Tibial artery (tissue), 4 donors: ENCODE measurements around the gene MT3.

Source experiments
- DNase-seq, 2 donors: peaks; one replicate each; pipeline ENCODE4 v3.0.0-alpha.2; 2019
- H3K27ac ChIP-seq, 2 donors: fragments of 200-600 bp; sonication (generic) in 1 of 2; 1 replicate in 1 of 2; 2 replicates in 1 of 2; pipeline ENCODE4 v1.5.1; 2018 to 2019; ENCODE audit warnings: mild to moderate bottlenecking in 1 of 2
- H3K27me3 ChIP-seq, 2 donors: fragments of 200-600 bp; sonication (generic) in 1 of 2; one replicate each; pipeline versions ENCODE4 v1.5.1 to v1.6.0; 2016 to 2019
- H3K36me3 ChIP-seq, 3 donors: fragments of 200-600 bp; sonication (generic) in 2 of 3; one replicate each; pipeline ENCODE4 v1.5.1; 2016 to 2019; ENCODE audit warnings: mild to moderate bottlenecking in 2 of 3
- H3K4me1 ChIP-seq, 4 donors: fragments of 200-600 bp; sonication (generic) in 2 of 4; 1 replicate in 3 of 4; 2 replicates in 1 of 4; pipeline ENCODE4 v1.5.1; 2016 to 2019
- H3K4me3 ChIP-seq, 2 donors: fragments of 200-600 bp; sonication (generic) in 1 of 2; 1 replicate in 1 of 2; 2 replicates in 1 of 2; pipeline ENCODE4 v1.5.1; 2018 to 2019; ENCODE audit warnings: mild to moderate bottlenecking in 2 of 2
- H3K9me3 ChIP-seq, 3 donors: fragments of 200-600 bp; sonication (generic) in 1 of 3; one replicate each; pipeline ENCODE4 v1.5.1; 2016 to 2019
- intact Hi-C: fragments of 100-400 bp; cut with DNase I; formaldehyde crosslinking; loops from one replicate; pipeline ENCODE4 v1.15.0; 2023; ENCODE audit warnings: low total_unique reads
- TF ChIP-seq, protein P1 (sequence below), 2 experiments: fragments of 200-600 bp in 1 of 2; fragments of 450-650 bp in 1 of 2; IDR thresholded peaks; one replicate each; pipeline ENCODE4 v1.5.1; 2017 to 2019; ENCODE audit warnings: antibody characterized with exemption in 2 of 2, mild to moderate bottlenecking in 1 of 2, moderate library complexity in 1 of 2

The MT3 gene

DNA sequence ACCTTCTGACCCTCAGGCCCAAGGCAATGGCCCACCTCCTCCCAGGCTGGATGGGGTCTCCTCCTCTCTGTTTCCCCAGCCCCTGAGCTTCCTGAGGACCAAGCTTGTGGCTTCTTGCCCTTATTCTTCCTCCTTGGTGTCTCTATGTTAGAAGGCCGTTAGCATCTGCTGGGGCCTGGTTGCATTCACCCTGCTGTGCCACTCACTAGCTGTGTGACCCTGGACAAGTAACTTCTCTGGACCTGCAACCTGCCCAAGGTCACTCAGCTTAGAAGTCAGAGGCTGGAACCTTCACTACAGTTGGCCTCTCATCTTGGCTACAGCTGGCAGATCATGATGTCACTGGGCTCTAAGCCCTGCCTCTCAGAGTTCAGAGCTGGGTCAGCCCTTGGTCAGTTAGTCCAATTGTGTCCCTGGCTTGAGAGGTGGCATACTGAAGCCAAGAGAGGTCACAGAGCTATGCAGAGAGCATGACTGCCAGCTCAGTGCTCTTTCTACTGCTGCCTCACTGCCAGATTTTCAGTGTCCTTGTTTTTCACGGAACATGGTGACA lies 22.0 kb downstream of the MT3 start:
- Histone ChIP-seq H3K27me3 (no peaks in the 10 kb centered on the region), H3K9me3 (no peaks in the 10 kb centered on the region), H3K27ac (peak overlapping the region; percentile 83 to 85), H3K4me3 (peak overlapping the region in 1 of 2 donors; percentile 65), H3K4me1 (peaks cover 0 to 45% (median 39%) of the 10 kb centered on the region in 4 donors), H3K36me3 (no peaks in the 10 kb centered on the region)
- intact Hi-C loops = no loop called here
- peak; percentile 83 to 94 for DNase-seq
- TF ChIP-seq, protein P1, sequence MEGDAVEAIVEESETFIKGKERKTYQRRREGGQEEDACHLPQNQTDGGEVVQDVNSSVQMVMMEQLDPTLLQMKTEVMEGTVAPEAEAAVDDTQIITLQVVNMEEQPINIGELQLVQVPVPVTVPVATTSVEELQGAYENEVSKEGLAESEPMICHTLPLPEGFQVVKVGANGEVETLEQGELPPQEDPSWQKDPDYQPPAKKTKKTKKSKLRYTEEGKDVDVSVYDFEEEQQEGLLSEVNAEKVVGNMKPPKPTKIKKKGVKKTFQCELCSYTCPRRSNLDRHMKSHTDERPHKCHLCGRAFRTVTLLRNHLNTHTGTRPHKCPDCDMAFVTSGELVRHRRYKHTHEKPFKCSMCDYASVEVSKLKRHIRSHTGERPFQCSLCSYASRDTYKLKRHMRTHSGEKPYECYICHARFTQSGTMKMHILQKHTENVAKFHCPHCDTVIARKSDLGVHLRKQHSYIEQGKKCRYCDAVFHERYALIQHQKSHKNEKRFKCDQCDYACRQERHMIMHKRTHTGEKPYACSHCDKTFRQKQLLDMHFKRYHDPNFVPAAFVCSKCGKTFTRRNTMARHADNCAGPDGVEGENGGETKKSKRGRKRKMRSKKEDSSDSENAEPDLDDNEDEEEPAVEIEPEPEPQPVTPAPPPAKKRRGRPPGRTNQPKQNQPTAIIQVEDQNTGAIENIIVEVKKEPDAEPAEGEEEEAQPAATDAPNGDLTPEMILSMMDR (IDR thresholded peaks at IDR 0.05) = no peak

DNA sequence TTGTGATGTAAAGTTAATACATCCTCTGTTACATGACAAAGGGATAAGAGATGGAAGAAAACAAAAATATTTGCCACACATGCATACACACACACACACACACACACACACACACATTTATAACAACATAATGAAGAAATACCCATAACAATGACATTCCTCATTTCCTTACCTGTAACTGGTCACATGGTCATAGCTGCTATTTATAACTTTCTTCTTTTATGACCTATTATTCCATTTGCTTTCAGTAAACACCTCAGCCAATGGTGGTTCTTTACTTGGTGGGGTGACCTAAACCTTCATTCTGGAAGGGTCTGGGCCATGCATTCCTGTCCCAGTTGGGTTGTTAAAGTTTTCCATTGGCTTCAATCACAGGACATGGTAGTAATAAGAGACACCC lies 24.4 kb downstream of the MT3 start:
- intact Hi-C loops = no loop called here
- DNase-seq = no peak
- no peak overlapping the region for H3K27ac ChIP-seq
- H3K36me3 ChIP-seq = no peaks in the 10 kb centered on the region
- TF ChIP-seq, protein P1 (IDR thresholded peaks at IDR 0.05) = no peak
- H3K9me3 ChIP-seq = no peaks in the 10 kb centered on the region
- no peak overlapping the region for H3K4me3 ChIP-seq
- no peaks in the 10 kb centered on the region for H3K27me3 ChIP-seq
- H3K4me1 ChIP-seq = peaks cover 0 to 43% (median 32%) of the 10 kb centered on the region in 4 donors

DNA sequence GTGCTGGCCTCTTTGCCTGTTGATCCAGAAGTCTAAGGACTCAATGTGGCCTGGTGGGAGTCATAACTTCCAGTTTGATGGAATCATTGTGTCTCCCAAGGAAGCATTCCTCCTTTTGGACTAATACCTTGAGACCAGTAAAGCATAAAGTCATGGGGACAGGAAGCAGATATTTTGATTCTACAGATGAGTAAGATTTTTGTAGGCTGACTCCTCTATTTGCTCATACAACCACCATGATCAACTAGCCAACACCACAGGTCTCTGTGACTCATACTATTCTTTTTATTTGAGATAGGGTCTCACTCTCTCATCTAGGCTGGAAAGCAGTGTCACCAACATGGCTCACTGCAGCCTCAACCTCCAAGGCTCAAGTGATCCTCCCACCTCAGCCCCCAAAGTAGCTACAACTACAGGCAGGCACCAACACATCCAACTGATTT lies 25.2 kb downstream of the MT3 start:
- peaks cover 0 to 43% (median 32%) of the 10 kb centered on the region in 4 donors for H3K4me1 ChIP-seq
- H3K9me3 ChIP-seq = no peaks in the 10 kb centered on the region
- DNase-seq = no peak
- intact Hi-C loops = no loop called here
- H3K36me3 ChIP-seq = no peaks in the 10 kb centered on the region
- TF ChIP-seq, protein P1 (IDR thresholded peaks at IDR 0.05) = no peak
- no peaks in the 10 kb centered on the region for H3K27me3 ChIP-seq
- no peak overlapping the region for H3K4me3 ChIP-seq
- no peak overlapping the region for H3K27ac ChIP-seq

DNA sequence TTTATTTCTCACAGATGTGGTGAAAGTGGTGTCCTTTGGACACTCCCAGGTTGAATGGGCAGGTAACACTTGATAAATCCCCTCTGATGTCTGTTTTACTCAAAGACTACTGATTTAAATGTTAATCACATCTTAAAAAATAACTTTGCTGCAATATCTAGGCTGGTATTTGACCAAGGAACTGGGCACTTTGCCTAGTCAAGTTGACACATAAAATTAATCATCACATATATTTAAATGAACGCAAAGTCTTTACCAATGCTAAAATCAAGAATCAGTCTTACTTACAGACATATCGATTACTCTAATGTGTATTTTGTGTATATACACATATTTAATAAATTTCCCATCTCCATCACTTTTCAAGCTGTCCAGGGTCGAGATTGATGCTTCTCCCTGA lies 26.0 kb downstream of the MT3 start:
- intact Hi-C loops = no loop called here
- Histone ChIP-seq H3K4me3 (no peak overlapping the region), H3K4me1 (peaks cover 0 to 38% (median 27%) of the 10 kb centered on the region in 4 donors), H3K27me3 (no peaks in the 10 kb centered on the region), H3K27ac (no peak overlapping the region), H3K9me3 (no peaks in the 10 kb centered on the region), H3K36me3 (no peaks in the 10 kb centered on the region)
- TF ChIP-seq, protein P1 (IDR thresholded peaks at IDR 0.05) = no peak
- DNase-seq = no peak

DNA sequence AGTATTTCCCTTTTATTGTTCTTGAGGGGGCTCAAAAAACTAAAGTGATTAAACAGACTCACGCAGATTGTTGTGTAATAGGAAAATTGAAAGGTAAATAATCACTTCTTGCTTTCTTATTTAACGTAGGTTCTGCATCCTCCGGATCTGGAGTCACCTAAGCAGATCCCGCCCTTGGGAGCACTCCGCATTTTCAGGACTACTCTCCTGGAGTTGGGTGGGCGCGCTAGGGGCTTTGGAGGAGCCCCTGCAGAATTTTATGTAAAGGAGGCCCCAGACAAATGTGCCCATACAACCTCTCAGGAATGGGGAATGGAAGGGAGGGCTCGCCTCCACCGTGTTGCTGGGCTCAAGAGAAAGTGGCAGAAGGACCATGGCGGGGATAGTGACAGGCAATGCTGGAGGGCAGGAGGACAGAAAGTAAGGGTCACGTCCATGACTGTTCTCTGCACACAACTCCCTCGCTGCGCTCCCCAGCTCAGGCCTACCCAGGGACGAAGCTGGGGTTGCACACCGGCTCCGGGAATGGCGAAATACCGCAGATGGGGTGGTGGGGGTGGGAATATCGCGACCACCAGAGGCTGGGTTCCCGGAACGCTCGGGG lies 27.4 kb downstream of the MT3 start:
- H3K27me3 ChIP-seq = no peaks in the 10 kb centered on the region
- H3K4me3 ChIP-seq = peak overlapping the region; percentile 46 to 54
- no peaks in the 10 kb centered on the region for H3K36me3 ChIP-seq
- peaks cover 0 to 24% (median 15%) of the 10 kb centered on the region in 4 donors for H3K4me1 ChIP-seq
- H3K27ac ChIP-seq = peak overlapping the region; percentile 61 to 70
- H3K9me3 ChIP-seq = no peaks in the 10 kb centered on the region
- DNase-seq = no peak
- TF ChIP-seq, protein P1 (IDR thresholded peaks at IDR 0.05) = no peak
- intact Hi-C loops = no loop called here
